SU-DHL-6 (cell line): Measurements from ENCODE around the gene SRGN.
"Not testable (repeated sequence)": the region's sequence is repeated elsewhere in the genome, so short reads cannot be mapped to it uniquely, and the experiment has no call there.

Source experiments
- EZH2phosphoT487 ChIP-seq: fragments of 200-600 bp; sonication (generic), shearing (Covaris generic); conservative IDR thresholded peaks from 2 replicates; pipeline ENCODE4 v1.6.1; 2018; ENCODE audit warnings: mild to moderate bottlenecking, antibody characterized with exemption, low read length, moderate library complexity, mixed read lengths
- TF ChIP-seq, protein P1 (sequence below): fragments of 200-600 bp; sonication (generic); IDR thresholded peaks from one replicate; pipeline ENCODE4 v1.5.1; 2017; ENCODE audit warnings: antibody characterized with exemption, mild to moderate bottlenecking, low read length, moderate library complexity; ENCODE audit not compliant: insufficient read depth, poor library complexity, severe bottlenecking

DNA sequence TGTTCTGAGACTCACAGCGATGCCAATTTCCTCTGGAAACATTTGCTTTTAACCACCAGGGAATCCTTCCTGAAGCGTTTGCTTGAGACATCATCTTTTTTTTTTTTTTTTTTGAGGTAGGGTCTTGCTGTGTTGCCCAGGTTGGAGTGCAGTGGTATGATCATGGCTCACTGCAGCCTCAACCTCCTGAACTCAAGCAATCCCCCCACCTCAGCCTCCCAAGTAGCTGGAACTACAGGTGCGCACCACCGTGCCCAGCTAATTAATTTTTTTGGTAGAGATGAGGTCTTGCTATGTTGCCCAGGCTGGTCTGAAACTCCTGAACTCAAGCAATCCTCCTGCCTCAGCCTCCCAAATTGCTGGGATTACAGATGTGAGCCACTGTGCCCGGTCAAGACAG lies 47.0 kb upstream of the SRGN start:
- TF ChIP-seq, protein P1, sequence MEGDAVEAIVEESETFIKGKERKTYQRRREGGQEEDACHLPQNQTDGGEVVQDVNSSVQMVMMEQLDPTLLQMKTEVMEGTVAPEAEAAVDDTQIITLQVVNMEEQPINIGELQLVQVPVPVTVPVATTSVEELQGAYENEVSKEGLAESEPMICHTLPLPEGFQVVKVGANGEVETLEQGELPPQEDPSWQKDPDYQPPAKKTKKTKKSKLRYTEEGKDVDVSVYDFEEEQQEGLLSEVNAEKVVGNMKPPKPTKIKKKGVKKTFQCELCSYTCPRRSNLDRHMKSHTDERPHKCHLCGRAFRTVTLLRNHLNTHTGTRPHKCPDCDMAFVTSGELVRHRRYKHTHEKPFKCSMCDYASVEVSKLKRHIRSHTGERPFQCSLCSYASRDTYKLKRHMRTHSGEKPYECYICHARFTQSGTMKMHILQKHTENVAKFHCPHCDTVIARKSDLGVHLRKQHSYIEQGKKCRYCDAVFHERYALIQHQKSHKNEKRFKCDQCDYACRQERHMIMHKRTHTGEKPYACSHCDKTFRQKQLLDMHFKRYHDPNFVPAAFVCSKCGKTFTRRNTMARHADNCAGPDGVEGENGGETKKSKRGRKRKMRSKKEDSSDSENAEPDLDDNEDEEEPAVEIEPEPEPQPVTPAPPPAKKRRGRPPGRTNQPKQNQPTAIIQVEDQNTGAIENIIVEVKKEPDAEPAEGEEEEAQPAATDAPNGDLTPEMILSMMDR, result not testable (repeated sequence)
- TF ChIP-seq EZH2phosphoT487, result not testable (repeated sequence)
